Glutamatergic neuron (in vitro differentiated cells): Measurements from ENCODE around the gene RALGPS1. TPM values are rescaled to one million over a fixed set of nuclear protein-coding genes. Genes with fewer than 3 reads are reported as not detected.

ENCODE experiments used
- DNase-seq: peaks from one replicate; pipeline ENCODE4 v3.0.0; 2022
- H3K27ac Mint-ChIP-seq: one replicate; pipeline ENCODE4 v1.8.0; 2020; ENCODE audit warnings: mild to moderate bottlenecking, mixed read lengths, inconsistent platforms; ENCODE audit not compliant: unreplicated experiment
- H3K27me3 Mint-ChIP-seq: one replicate; pipeline ENCODE4 v1.8.0; 2020; ENCODE audit warnings: mild to moderate bottlenecking, moderate library complexity, mixed read lengths, inconsistent platforms; ENCODE audit not compliant: unreplicated experiment
- H3K36me3 Mint-ChIP-seq: one replicate; pipeline ENCODE4 v1.8.0; 2020; ENCODE audit warnings: mild to moderate bottlenecking, mixed read lengths, inconsistent platforms; ENCODE audit not compliant: unreplicated experiment
- H3K4me1 Mint-ChIP-seq: one replicate; pipeline ENCODE4 v1.8.0; 2020; ENCODE audit warnings: mild to moderate bottlenecking, low read depth, mixed read lengths, inconsistent platforms; ENCODE audit not compliant: unreplicated experiment
- H3K4me3 Mint-ChIP-seq: one replicate; pipeline ENCODE4 v1.8.0; 2020; ENCODE audit warnings: mild to moderate bottlenecking, mixed read lengths, inconsistent platforms; ENCODE audit not compliant: unreplicated experiment
- H3K9me3 Mint-ChIP-seq: one replicate; pipeline ENCODE4 v1.8.0; 2020; ENCODE audit warnings: mild to moderate bottlenecking, moderate library complexity, mixed read lengths, inconsistent platforms; ENCODE audit not compliant: unreplicated experiment
- CTCF ChIP-seq: fragments of 200-600 bp; sonication (generic); IDR thresholded peaks from one replicate; pipeline ENCODE4 v1.5.0; 2021; ENCODE audit not compliant: partially characterized antibody, unreplicated experiment
- total RNA-seq: library from RNA; stranded (reverse); fragmentation: NEBNext Ultra II Directional; extraction: Animal tissue kit (Norgen Biotek cat#: 25700); gene quantifications from one replicate; pipeline ENCODE4 v1.2.1, GENCODE V29; 2021; ENCODE audit not compliant: unreplicated experiment

Gene RALGPS1
- total RNA-seq, 1 donor from 2014 or later: 23.8 TPM

GRCh38 chr9:126916909-126917308, 2.3 kb downstream of the RALGPS1 start:
- peaks cover 2% of the 10 kb centered on the region for H3K4me1 Mint-ChIP-seq
- DNase-seq: no peak
- peaks cover 9% of the 10 kb centered on the region for H3K27me3 Mint-ChIP-seq
- no peak for TF ChIP-seq CTCF
- H3K36me3 Mint-ChIP-seq: no peaks in the 10 kb centered on the region
- peaks cover 4% of the 10 kb centered on the region for H3K9me3 Mint-ChIP-seq
- H3K27ac Mint-ChIP-seq: no peak overlapping the region
- no peak overlapping the region for H3K4me3 Mint-ChIP-seq

- H3K9me3 Mint-ChIP-seq: no peaks in the 10 kb centered on the region
- no peak overlapping the region for H3K4me3 Mint-ChIP-seq
- no peak for TF ChIP-seq CTCF
- peaks cover 5% of the 10 kb centered on the region for H3K27me3 Mint-ChIP-seq
- no peak overlapping the region for H3K27ac Mint-ChIP-seq
- no peak for DNase-seq
- H3K36me3 Mint-ChIP-seq: no peaks in the 10 kb centered on the region
- peaks cover 2% of the 10 kb centered on the region for H3K4me1 Mint-ChIP-seq
These were observed 4.6 kb downstream of the RALGPS1 start for GRCh38 chr9:126919193-126919592.

GRCh38 chr9:126925876-126926275, 11.3 kb downstream of the RALGPS1 start:
- Mint-ChIP-seq H3K4me3 (no peak overlapping the region), H3K9me3 (no peaks in the 10 kb centered on the region), H3K27me3 (no peaks in the 10 kb centered on the region), H3K27ac (no peak overlapping the region), H3K36me3 (no peaks in the 10 kb centered on the region), H3K4me1 (no peaks in the 10 kb centered on the region)
- no peak for TF ChIP-seq CTCF
- DNase-seq: no peak

GRCh38 chr9:126926364-126926763, 11.8 kb downstream of the RALGPS1 start:
- no peak for DNase-seq
- H3K27ac Mint-ChIP-seq: no peak overlapping the region
- H3K4me1 Mint-ChIP-seq: no peaks in the 10 kb centered on the region
- no peaks in the 10 kb centered on the region for H3K27me3 Mint-ChIP-seq
- no peak for TF ChIP-seq CTCF
- no peaks in the 10 kb centered on the region for H3K36me3 Mint-ChIP-seq
- H3K9me3 Mint-ChIP-seq: no peaks in the 10 kb centered on the region
- no peak overlapping the region for H3K4me3 Mint-ChIP-seq

- Mint-ChIP-seq H3K27ac (no peak overlapping the region), H3K36me3 (no peaks in the 10 kb centered on the region), H3K4me3 (no peak overlapping the region), H3K4me1 (no peaks in the 10 kb centered on the region), H3K27me3 (no peaks in the 10 kb centered on the region), H3K9me3 (no peaks in the 10 kb centered on the region)
- no peak for DNase-seq
- TF ChIP-seq CTCF: no peak
These were observed 12.8 kb downstream of the RALGPS1 start for GRCh38 chr9:126927419-126927818.
